PC-9 (cell line): Measurements from ENCODE around the gene F2RL2. TPM values are rescaled to one million over a fixed set of nuclear protein-coding genes. Genes with fewer than 3 reads are reported as not detected.

Source experiments
- BruUV-seq: library from RNA; stranded (reverse); fragments of 400-500 nt; replicated peaks from 2 replicates; lab custom pipeline; 2021; lab: Mats Ljungman, UMichigan
- CTCF ChIA-PET: fragments of 300-600 bp; sonication (Branson Sonifier 250); formaldehyde crosslinking; loops from one replicate; lab custom pipeline; 2022; ENCODE audit warnings: antibody characterized with exemption; lab: Charles Lee
- POLR2A ChIA-PET: fragments of 300-600 bp; sonication (Branson Sonifier 250); formaldehyde crosslinking; loops from one replicate; lab custom pipeline; 2022; ENCODE audit warnings: antibody characterized with exemption; ENCODE audit not compliant: unreplicated experiment; lab: Charles Lee
- DNase-seq, 2 experiments: peaks; one replicate each; pipeline versions ENCODE4 v3.0.0 to v3.0.0-alpha.2; 2015 to 2022; ENCODE audit warnings: mixed read lengths in 1 of 2
- H2AFZ ChIP-seq: fragments of 200-600 bp; sonication (generic); 2 replicates; pipeline ENCODE4 v1.8.1; 2017; ENCODE audit warnings: antibody characterized with exemption
- H3F3A ChIP-seq: fragments of 200-600 bp; sonication (generic); 2 replicates; pipeline ENCODE4 v1.8.1; 2017; ENCODE audit warnings: antibody characterized with exemption, mild to moderate bottlenecking, low read depth; ENCODE audit not compliant: insufficient read depth
- H3K27ac ChIP-seq: fragments of 200-600 bp; sonication (generic); 2 replicates; pipeline ENCODE4 v1.6.1; 2016; ENCODE audit warnings: mixed run types
- H3K27me3 ChIP-seq: fragments of 200-600 bp; sonication (generic); 2 replicates; pipeline ENCODE4 v1.6.1; 2016; ENCODE audit warnings: low read depth, mixed run types; ENCODE audit not compliant: insufficient read depth
- H3K36me3 ChIP-seq: fragments of 200-600 bp; sonication (generic); 2 replicates; pipeline ENCODE4 v1.6.1; 2016; ENCODE audit warnings: low read depth, mixed run types
- H3K4me1 ChIP-seq: fragments of 200-600 bp; sonication (generic); replicated peaks from 2 replicates; pipeline ENCODE4 v1.6.1; 2016; ENCODE audit warnings: mixed run types; ENCODE audit not compliant: insufficient read depth
- H3K4me2 ChIP-seq: fragments of 200-600 bp; sonication (generic); 2 replicates; pipeline ENCODE4 v1.6.1; 2017; ENCODE audit warnings: mixed run types
- H3K4me3 ChIP-seq: fragments of 200-600 bp; sonication (generic); 2 replicates; pipeline ENCODE4 v1.6.1; 2016; ENCODE audit warnings: mixed run types
- H3K79me2 ChIP-seq: fragments of 200-600 bp; sonication (generic); 2 replicates; pipeline ENCODE4 v1.6.1; 2017; ENCODE audit warnings: low read depth, mixed run types
- H3K9me2 ChIP-seq: fragments of 200-600 bp; sonication (generic); 2 replicates; pipeline ENCODE4 v1.8.1; 2017; ENCODE audit warnings: mild to moderate bottlenecking; ENCODE audit not compliant: insufficient read depth
- H3K9me3 ChIP-seq: fragments of 200-600 bp; sonication (generic); 2 replicates; pipeline ENCODE4 v1.8.1; 2016; ENCODE audit warnings: low read depth; ENCODE audit not compliant: insufficient read depth
- H4K20me1 ChIP-seq: fragments of 200-600 bp; sonication (generic); 2 replicates; pipeline ENCODE4 v1.8.1; 2017; ENCODE audit not compliant: insufficient read depth
- CTCF ChIP-seq: fragments of 200-600 bp; sonication (generic); conservative IDR thresholded peaks from 2 replicates; pipeline ENCODE4 v1.6.1; 2017; ENCODE audit warnings: mixed run types, antibody characterized with exemption, mild to moderate bottlenecking, moderate library complexity
- EZH2 ChIP-seq: fragments of 200-600 bp; sonication (generic); IDR thresholded peaks from 2 replicates; pipeline ENCODE4 v1.8.0; 2017; ENCODE audit warnings: antibody characterized with exemption, low read depth
- intact Hi-C: fragments of 100-400 bp; cut with micrococcal nuclease; formaldehyde crosslinking; loops from one replicate; pipeline ENCODE4 v1.10.0; 2022; ENCODE audit not compliant: unreplicated experiment
- total RNA-seq: library from RNA; stranded (reverse); gene quantifications from 2 replicates; pipeline ENCODE4 v1.2.3, GENCODE V29; 2021

Gene F2RL2
- total RNA-seq, 1 experiment from 2014 or later = 3.5 TPM

- BruUV-seq = no TSS peak
- no peak for DNase-seq
- CTCF ChIA-PET = no interaction called here
These were observed 40.4 kb upstream of the F2RL2 start for GRCh38 chr5:76663573-76663972.

DNA sequence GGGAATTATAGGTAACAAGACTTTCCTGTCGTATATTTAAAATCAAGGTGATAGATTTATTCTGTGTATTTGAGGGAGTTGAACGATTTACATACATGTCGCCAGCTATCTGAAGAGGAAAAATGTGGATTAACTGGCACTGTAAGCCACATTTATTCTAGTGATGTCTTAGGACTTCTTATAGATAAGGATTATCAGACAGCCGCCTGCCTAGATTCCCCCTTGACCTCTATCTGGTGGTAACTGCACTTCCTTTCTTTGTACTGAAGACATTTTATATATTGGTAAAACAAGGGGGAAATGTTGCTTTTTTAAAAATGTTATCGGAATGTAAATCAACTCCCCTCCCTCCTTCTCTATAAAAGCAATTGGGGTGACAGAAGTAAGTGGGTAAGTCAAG, 39.3 kb upstream of the F2RL2 start:
- Histone ChIP-seq H3F3A (no peaks in the 10 kb centered on the region), H2AFZ (no peak overlapping the region), H3K79me2 (no peaks in the 10 kb centered on the region), H3K27me3 (no peaks in the 10 kb centered on the region), H3K27ac (no peak overlapping the region), H3K36me3 (no peaks in the 10 kb centered on the region), H3K4me2 (no peak overlapping the region), H4K20me1 (no peaks in the 10 kb centered on the region), H3K4me1 (no peaks in the 10 kb centered on the region), H3K4me3 (no peak overlapping the region), H3K9me3 (no peaks in the 10 kb centered on the region), H3K9me2 (no peaks in the 10 kb centered on the region)
- no peak for DNase-seq
- intact Hi-C loops = no loop called here
- TF ChIP-seq CTCF = no peak
- TF ChIP-seq EZH2 = no peak
- POLR2A ChIA-PET = no interaction called here
- CTCF ChIA-PET = no interaction called here
- BruUV-seq = no TSS peak

More at GRCh38 chr5:76663573-76663972, 40.4 kb upstream of the F2RL2 start:
- Histone ChIP-seq H3K27me3 (no peaks in the 10 kb centered on the region), H3K79me2 (no peaks in the 10 kb centered on the region), H3F3A (no peaks in the 10 kb centered on the region), H3K27ac (no peak overlapping the region), H3K36me3 (no peaks in the 10 kb centered on the region), H3K9me3 (no peaks in the 10 kb centered on the region), H3K4me2 (no peak overlapping the region), H3K9me2 (no peaks in the 10 kb centered on the region), H3K4me3 (no peak overlapping the region), H3K4me1 (no peaks in the 10 kb centered on the region), H4K20me1 (no peaks in the 10 kb centered on the region), H2AFZ (no peak overlapping the region)
- TF ChIP-seq CTCF (no peak), EZH2 (no peak)
- POLR2A ChIA-PET = no interaction called here
- intact Hi-C loops = no loop called here

DNA sequence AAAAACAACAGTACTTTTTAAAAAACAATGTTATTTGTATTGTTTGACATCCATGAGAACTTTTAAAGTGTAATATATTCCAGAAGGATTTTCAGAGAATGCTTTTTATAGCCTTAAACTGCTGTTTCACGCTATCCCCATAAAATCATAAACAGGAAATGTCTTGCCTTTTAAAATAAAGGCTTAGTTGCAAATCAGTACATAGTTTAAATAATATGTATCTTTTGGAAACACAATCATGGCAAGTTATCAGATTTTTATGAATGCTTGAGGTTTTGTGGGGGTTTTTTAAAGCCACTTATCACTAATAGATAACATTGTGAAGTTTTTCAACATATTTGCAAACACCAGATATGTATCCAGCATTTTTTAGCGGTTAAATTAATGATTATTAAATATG, 37.2 kb upstream of the F2RL2 start:
- intact Hi-C loops = no loop called here
- Histone ChIP-seq H3K79me2 (no peaks in the 10 kb centered on the region), H3K4me2 (no peak overlapping the region), H3K9me2 (no peaks in the 10 kb centered on the region), H3K36me3 (no peaks in the 10 kb centered on the region), H4K20me1 (no peaks in the 10 kb centered on the region), H2AFZ (no peak overlapping the region), H3F3A (no peaks in the 10 kb centered on the region), H3K27ac (no peak overlapping the region), H3K9me3 (no peaks in the 10 kb centered on the region), H3K27me3 (no peaks in the 10 kb centered on the region), H3K4me3 (no peak overlapping the region), H3K4me1 (no peaks in the 10 kb centered on the region)
- no peak for DNase-seq
- POLR2A ChIA-PET = no interaction called here
- BruUV-seq = no TSS peak
- CTCF ChIA-PET = no interaction called here
- no peak for TF ChIP-seq EZH2
- no peak for TF ChIP-seq CTCF
